IMR-90 (cell line): ENCODE measurements around the gene SHLD1. TPM values are rescaled to one million over a fixed set of nuclear protein-coding genes. Genes with fewer than 3 reads are reported as not detected.

Experiments
- ATAC-seq: fragments of 200-7000 bp; cut with Tn5 transposase; 2 replicates; pipeline ENCODE4 v1.9.1; 2020; ENCODE audit warnings: low read depth, mild to moderate bottlenecking, moderate library complexity
- BruUV-seq: library from RNA; stranded (reverse); fragments of 400-500 nt; replicated peaks from 2 replicates; lab custom pipeline; 2021; lab: Mats Ljungman, UMichigan
- CTCF ChIA-PET: fragments of 300-600 bp; formaldehyde crosslinking; extraction: SDS; loops from one replicate; lab custom pipeline; 2021; ENCODE audit warnings: antibody characterized with exemption; lab: Yijun Ruan, JAX
- POLR2A ChIA-PET: fragments of 300-600 bp; sonication (Branson Sonifier 250); formaldehyde crosslinking; loops from one replicate; lab custom pipeline; 2022; ENCODE audit warnings: antibody characterized with exemption; ENCODE audit not compliant: unreplicated experiment; lab: Charles Lee
- DNase-seq: peaks from one replicate; pipeline ENCODE4 v3.0.0; 2013
- H2AFZ ChIP-seq: replicated peaks from 2 replicates; pipeline ENCODE3; 2013; ENCODE audit warnings: low read length, mild to moderate bottlenecking; ENCODE audit not compliant: poor library complexity
- H2AK5ac ChIP-seq: 2 replicates; pipeline ENCODE4 v1.6.1; 2013; ENCODE audit warnings: low read depth, low read length, inconsistent platforms
- H2AK9ac ChIP-seq: replicated peaks from 2 replicates; pipeline ENCODE3; 2013; ENCODE audit warnings: mild to moderate bottlenecking, low read depth, low read length, moderate library complexity; ENCODE audit not compliant: poor library complexity
- H2BK120ac ChIP-seq: 2 replicates; pipeline ENCODE4 v1.6.1; 2013; ENCODE audit warnings: low read depth, low read length, inconsistent platforms
- H2BK15ac ChIP-seq: 3 replicates; pipeline ENCODE4 v1.6.1; 2013; ENCODE audit warnings: low read depth, low read length, inconsistent platforms
- H2BK20ac ChIP-seq: 2 replicates; pipeline ENCODE4 v1.6.1; 2013; ENCODE audit warnings: low read depth, mild to moderate bottlenecking, inconsistent platforms, low read length, moderate library complexity
- H2BK5ac ChIP-seq: 2 replicates; pipeline ENCODE4 v1.6.1; 2013; ENCODE audit warnings: mild to moderate bottlenecking, low read depth, low read length, inconsistent platforms; ENCODE audit not compliant: poor library complexity, severe bottlenecking
- H3K14ac ChIP-seq: replicated peaks from 2 replicates; pipeline ENCODE4 v1.6.1; 2013; ENCODE audit warnings: low read depth, low read length, inconsistent platforms
- H3K18ac ChIP-seq: 2 replicates; pipeline ENCODE4 v1.6.1; 2013; ENCODE audit warnings: low read depth, low read length, control low read depth
- H3K23ac ChIP-seq: 2 replicates; pipeline ENCODE4 v1.6.1; 2013; ENCODE audit warnings: low read depth, low read length, inconsistent platforms
- H3K27ac ChIP-seq: 2 replicates; pipeline ENCODE4 v1.5.1; 2013; ENCODE audit warnings: mild to moderate bottlenecking, control low read depth, low read length; ENCODE audit not compliant: insufficient read depth
- H3K27me3 ChIP-seq: 2 replicates; pipeline ENCODE4 v1.6.1; 2013; ENCODE audit warnings: low read length; ENCODE audit not compliant: control insufficient read depth, insufficient read depth
- H3K36me3 ChIP-seq: 2 replicates; pipeline ENCODE4 v1.6.1; 2013; ENCODE audit warnings: low read length, mixed read lengths; ENCODE audit not compliant: control insufficient read depth, insufficient read depth
- H3K4ac ChIP-seq: 2 replicates; pipeline ENCODE4 v1.6.1; 2013; ENCODE audit warnings: low read depth, low read length, inconsistent platforms
- H3K4me1 ChIP-seq: 2 replicates; pipeline ENCODE4 v1.6.1; 2013; ENCODE audit warnings: low read length, mixed read lengths; ENCODE audit not compliant: control insufficient read depth, insufficient read depth
- H3K4me2 ChIP-seq: 2 replicates; pipeline ENCODE4 v1.6.1; 2013; ENCODE audit warnings: low read depth, mild to moderate bottlenecking, control low read depth, low read length, moderate library complexity
- H3K4me3 ChIP-seq: 2 replicates; pipeline ENCODE4 v1.5.1; 2013; ENCODE audit warnings: low read depth, mild to moderate bottlenecking, control low read depth, low read length, moderate library complexity; ENCODE audit not compliant: insufficient read depth
- H3K56ac ChIP-seq: 2 replicates; pipeline ENCODE4 v1.6.1; 2013; ENCODE audit warnings: low read length, inconsistent platforms; ENCODE audit not compliant: insufficient read depth; ENCODE audit errors: extremely low read depth
- H3K79me1 ChIP-seq, 2 experiments: 2 replicates each; pipeline ENCODE4 v1.6.1; 2013; ENCODE audit warnings: low read length in 2 of 2, inconsistent platforms in 1 of 2, low read depth in 1 of 2
- H3K9ac ChIP-seq: 2 replicates; pipeline ENCODE4 v1.6.1; 2013; ENCODE audit warnings: low read depth, low read length, control low read depth
- H3K9me1 ChIP-seq: 2 replicates; pipeline ENCODE4 v1.6.1; 2013; ENCODE audit warnings: low read length, inconsistent platforms; ENCODE audit not compliant: insufficient read depth
- H3K9me3 ChIP-seq: 2 replicates; pipeline ENCODE4 v1.6.1; 2013; ENCODE audit warnings: low read length; ENCODE audit not compliant: control insufficient read depth, insufficient read depth
- H4K20me1 ChIP-seq: 2 replicates; pipeline ENCODE4 v1.6.1; 2013; ENCODE audit warnings: low read length, inconsistent platforms; ENCODE audit not compliant: insufficient read depth
- H4K5ac ChIP-seq: 2 replicates; pipeline ENCODE4 v1.6.1; 2013; ENCODE audit warnings: mild to moderate bottlenecking, low read depth, low read length, control low read depth
- H4K8ac ChIP-seq, 2 experiments: 2 replicates each; pipeline ENCODE4 v1.6.1; 2013; ENCODE audit warnings: low read depth in 2 of 2, low read length in 2 of 2, control low read depth in 1 of 2, inconsistent platforms in 1 of 2
- H4K91ac ChIP-seq: 2 replicates; pipeline ENCODE4 v1.6.1; 2013; ENCODE audit warnings: low read depth, low read length, inconsistent platforms; ENCODE audit not compliant: insufficient read depth
- BHLHE40 ChIP-seq: fragments of 150-350 bp; IDR thresholded peaks from 2 replicates; pipeline ENCODE4 v1.6.1; 2016; ENCODE audit warnings: mild to moderate bottlenecking, low read depth, low read length
- CEBPB ChIP-seq: IDR thresholded peaks from 2 replicates; pipeline ENCODE4 v1.6.1; 2012; ENCODE audit warnings: low read depth, low read length, improper control_type of control experiment
- CHD1 ChIP-seq: IDR thresholded peaks from 2 replicates; pipeline ENCODE4 v1.6.1; 2012; ENCODE audit warnings: low read depth, low read length, improper control_type of control experiment
- CTCF ChIP-seq: conservative IDR thresholded peaks from 2 replicates; pipeline ENCODE4 v1.5.1; 2012; ENCODE audit warnings: mild to moderate bottlenecking, low read depth, low read length, improper control_type of control experiment
- FOS ChIP-seq: fragments of 150-350 bp; IDR thresholded peaks from 2 replicates; pipeline ENCODE4 v1.6.1; 2016; ENCODE audit warnings: low read depth, low read length
- MAFK ChIP-seq: IDR thresholded peaks from 2 replicates; pipeline ENCODE4 v1.6.1; 2012; ENCODE audit warnings: low read depth, low read length, improper control_type of control experiment
- MAZ ChIP-seq: IDR thresholded peaks from 2 replicates; pipeline ENCODE4 v1.6.1; 2012; ENCODE audit warnings: low read depth, mild to moderate bottlenecking, low read length, improper control_type of control experiment, moderate library complexity, borderline replicate concordance
- MXI1 ChIP-seq: IDR thresholded peaks from 2 replicates; pipeline ENCODE4 v1.6.1; 2012; ENCODE audit warnings: low read depth, mild to moderate bottlenecking, low read length, moderate library complexity, borderline replicate concordance
- NFE2L2 ChIP-seq: fragments of 150-350 bp; IDR thresholded peaks from 2 replicates; pipeline ENCODE4 v1.6.1; 2016; ENCODE audit warnings: low read depth, mild to moderate bottlenecking, low read length
- POLR2A ChIP-seq: IDR thresholded peaks from 2 replicates; pipeline ENCODE4 v1.6.1; 2012; ENCODE audit warnings: mild to moderate bottlenecking, low read depth, low read length
- RAD21 ChIP-seq: IDR thresholded peaks from 2 replicates; pipeline ENCODE4 v1.6.1; 2012; ENCODE audit warnings: low read length, improper control_type of control experiment
- RCOR1 ChIP-seq: IDR thresholded peaks from 2 replicates; pipeline ENCODE4 v1.6.1; 2012; ENCODE audit warnings: mild to moderate bottlenecking, low read length, improper control_type of control experiment; ENCODE audit not compliant: insufficient replicate concordance
- RFX5 ChIP-seq: IDR thresholded peaks from 2 replicates; pipeline ENCODE4 v1.8.0; 2012; ENCODE audit warnings: low read depth, mild to moderate bottlenecking, low read length, moderate library complexity
- SMC3 ChIP-seq: fragments of 150-350 bp; IDR thresholded peaks from 2 replicates; pipeline ENCODE4 v1.6.1; 2016; ENCODE audit warnings: low read depth, mild to moderate bottlenecking, antibody characterized with exemption, low read length, moderate library complexity
- whole genome bisulfite sequencing, 2 experiments: methylation state at CpG; one replicate each; pipeline versions ENCODE4 v1.1.5 to v1.1.7; 2013; ENCODE audit warnings: missing lambda C conversion rate in 2 of 2; ENCODE audit not compliant: insufficient read length in 1 of 2; ENCODE audit errors: extremely low coverage in 2 of 2; 5-methylcytosine and 5-hydroxymethylcytosine counted together
- dilution Hi-C: fragments of 300-500 bp; cut with HindIII; formaldehyde crosslinking; loops from one replicate; pipeline ENCODE4 v1.14.3; 2018; ENCODE audit warnings: low sequenced_read_pairs; ENCODE audit not compliant: unreplicated experiment
- in situ Hi-C: fragments of 300-500 bp; cut with MboI; formaldehyde crosslinking; loops from 3 replicates; pipeline ENCODE4 v1.14.3; 2019; ENCODE audit warnings: low sequenced_read_pairs, inconsistent platforms, mixed read lengths
- intact Hi-C: fragments of 100-400 bp; cut with micrococcal nuclease; formaldehyde crosslinking; loops from 2 replicates; pipeline ENCODE4 v1.10.0; 2022
- polyA plus RNA-seq, 3 experiments: library from polyadenylated mRNA; depleted of rRNA; stranded (reverse); fragments of >200 nt; gene quantifications; 2 replicates each; pipeline ENCODE4 v1.2.3, GENCODE V29; 2012; ENCODE audit warnings: low replicate concordance in 1 of 3
- total RNA-seq: library from RNA; depleted of rRNA; stranded (reverse); fragments of >200 nt; gene quantifications from 2 replicates; pipeline ENCODE4 v1.2.3, GENCODE V29; 2012
- TF ChIP-seq, protein P1 (sequence below): fragments of 150-350 bp; IDR thresholded peaks from 2 replicates; pipeline ENCODE4 v1.6.1; 2017; ENCODE audit warnings: mild to moderate bottlenecking, antibody characterized with exemption, low read length, low read depth
- TF ChIP-seq, protein P2 (sequence below): fragments of 150-350 bp; IDR thresholded peaks from 2 replicates; pipeline ENCODE4 v1.6.1; 2016; ENCODE audit warnings: low read depth, mild to moderate bottlenecking, low read length, moderate library complexity, borderline replicate concordance

The SHLD1 gene
- total and polyA plus RNA-seq, 2 of the 4 experiments (the other 2 are of a cell fraction), result 2.6 to 3.0 TPM

DNA sequence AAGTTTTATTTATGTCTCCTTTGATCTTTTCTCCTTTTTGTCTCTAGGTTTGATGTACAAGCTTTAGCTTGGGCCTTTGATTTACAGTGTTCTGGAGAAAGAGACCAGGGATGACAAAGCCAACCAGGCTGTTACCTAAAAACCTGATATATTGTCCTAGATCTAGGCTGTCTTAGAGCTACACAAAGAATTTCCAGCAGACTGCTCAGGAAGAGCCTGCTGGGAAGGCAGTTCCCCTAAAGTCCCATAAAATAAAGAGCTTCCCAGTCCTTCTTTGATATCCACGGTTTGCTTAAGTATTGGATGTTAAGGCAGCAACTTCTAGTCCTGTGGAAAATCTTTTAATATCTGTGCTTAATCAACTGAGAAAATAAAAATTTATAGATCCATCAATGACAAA is 70.5 kb downstream of the SHLD1 start:
- no peaks in the 10 kb centered on the region for H3K27me3 ChIP-seq
- no peak overlapping the region for H2BK20ac ChIP-seq
- no peak overlapping the region for H2BK5ac ChIP-seq
- H3K79me1 ChIP-seq, result no peaks in the 10 kb centered on the region
- no peak overlapping the region for H3K18ac ChIP-seq
- TF ChIP-seq BHLHE40, result no peak
- TF ChIP-seq POLR2A, result no peak
- no peak for TF ChIP-seq SMC3
- TF ChIP-seq CTCF, result no peak
- no peak for TF ChIP-seq RFX5
- no peak for TF ChIP-seq CEBPB
- TF ChIP-seq, protein P1, sequence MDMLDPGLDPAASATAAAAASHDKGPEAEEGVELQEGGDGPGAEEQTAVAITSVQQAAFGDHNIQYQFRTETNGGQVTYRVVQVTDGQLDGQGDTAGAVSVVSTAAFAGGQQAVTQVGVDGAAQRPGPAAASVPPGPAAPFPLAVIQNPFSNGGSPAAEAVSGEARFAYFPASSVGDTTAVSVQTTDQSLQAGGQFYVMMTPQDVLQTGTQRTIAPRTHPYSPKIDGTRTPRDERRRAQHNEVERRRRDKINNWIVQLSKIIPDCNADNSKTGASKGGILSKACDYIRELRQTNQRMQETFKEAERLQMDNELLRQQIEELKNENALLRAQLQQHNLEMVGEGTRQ, result no peak
- TF ChIP-seq RCOR1, result no peak
- no peak for TF ChIP-seq NFE2L2
- no peak for TF ChIP-seq MAFK
- no peak for TF ChIP-seq RAD21
- TF ChIP-seq, protein P2, sequence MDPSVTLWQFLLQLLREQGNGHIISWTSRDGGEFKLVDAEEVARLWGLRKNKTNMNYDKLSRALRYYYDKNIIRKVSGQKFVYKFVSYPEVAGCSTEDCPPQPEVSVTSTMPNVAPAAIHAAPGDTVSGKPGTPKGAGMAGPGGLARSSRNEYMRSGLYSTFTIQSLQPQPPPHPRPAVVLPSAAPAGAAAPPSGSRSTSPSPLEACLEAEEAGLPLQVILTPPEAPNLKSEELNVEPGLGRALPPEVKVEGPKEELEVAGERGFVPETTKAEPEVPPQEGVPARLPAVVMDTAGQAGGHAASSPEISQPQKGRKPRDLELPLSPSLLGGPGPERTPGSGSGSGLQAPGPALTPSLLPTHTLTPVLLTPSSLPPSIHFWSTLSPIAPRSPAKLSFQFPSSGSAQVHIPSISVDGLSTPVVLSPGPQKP, result no peak
- no peak for TF ChIP-seq FOS
- no peak for TF ChIP-seq MAZ
- no peak for TF ChIP-seq CHD1
- TF ChIP-seq MXI1, result no peak
- dilution Hi-C loops, result no loop called here
- peaks cover 2% of the 10 kb centered on the region; the same call in 1 of the 2 replicates for H3K4me1 ChIP-seq
- H2BK120ac ChIP-seq, result no peak overlapping the region
- H2AK9ac ChIP-seq, result no peak overlapping the region
- no peak overlapping the region for H3K4me3 ChIP-seq
- intact Hi-C loops, result no loop called here
- H3K27ac ChIP-seq, result no peak overlapping the region
- H3K56ac ChIP-seq, result no peak overlapping the region
- no peak overlapping the region for H3K4ac ChIP-seq
- no peak overlapping the region for H3K9ac ChIP-seq
- no peaks in the 10 kb centered on the region for H3K9me3 ChIP-seq
- in situ Hi-C loops, result no loop called here
- H3K23ac ChIP-seq, result no peak overlapping the region
- no peak overlapping the region for H4K5ac ChIP-seq
- no peak overlapping the region for H4K8ac ChIP-seq
- no CpG with 5 or more reads among the region's 1 CpG for WGBS, 2 experiments
- no peak overlapping the region for H2AFZ ChIP-seq
- H4K20me1 ChIP-seq, result no peaks in the 10 kb centered on the region
- POLR2A ChIA-PET, result no interaction called here
- no peak for ATAC-seq
- CTCF ChIA-PET, result no interaction called here
- DNase-seq, result no peak
- H3K9me1 ChIP-seq, result peaks cover 2% of the 10 kb centered on the region; the same call in 1 of the 2 replicates
- H3K14ac ChIP-seq, result no peak overlapping the region
- no TSS peak for BruUV-seq
- H3K36me3 ChIP-seq, result no peaks in the 10 kb centered on the region
- no peak overlapping the region for H3K4me2 ChIP-seq
- no peak overlapping the region for H2AK5ac ChIP-seq
- H4K91ac ChIP-seq, result no peak overlapping the region
- H2BK15ac ChIP-seq, result no peak overlapping the region
